WTC11 (cell line): ENCODE data around the gene CLPTM1L. TPM values are rescaled to one million over a fixed set of nuclear protein-coding genes. Genes with fewer than 3 reads are reported as not detected.
"Not testable (repeated sequence)": the region's sequence is repeated elsewhere in the genome, so short reads cannot be mapped to it uniquely, and the experiment has no call there.

Source experiments
- ATAC-seq: fragments of 200-7000 bp; cut with Tn5 transposase; 2 replicates; pipeline ENCODE4 v1.10.0; 2021; ENCODE audit warnings: mild to moderate bottlenecking, moderate library complexity
- CTCF ChIA-PET: fragments of 300-600 bp; sonication (Branson Sonifier 250); formaldehyde crosslinking; loops from one replicate; lab custom pipeline; 2021; ENCODE audit warnings: antibody characterized with exemption; lab: Charles Lee
- POLR2A ChIA-PET: fragments of 350-600 bp; sonication (Branson Sonifier 250); formaldehyde crosslinking; loops from one replicate; lab custom pipeline; 2021; ENCODE audit warnings: antibody characterized with exemption; lab: Charles Lee
- DNase-seq: peaks from one replicate; pipeline ENCODE4 v3.0.0; 2021; ENCODE audit warnings: low spot score
- H3K27ac Mint-ChIP-seq: 2 replicates; pipeline ENCODE4 v1.8.0; 2021; ENCODE audit warnings: mixed read lengths
- H3K27me3 Mint-ChIP-seq: 2 replicates; pipeline ENCODE4 v1.8.0; 2021; ENCODE audit warnings: low read depth, mild to moderate bottlenecking, moderate library complexity, mixed read lengths
- H3K36me3 Mint-ChIP-seq: 2 replicates; pipeline ENCODE4 v1.8.0; 2021; ENCODE audit warnings: mixed read lengths
- H3K4me1 Mint-ChIP-seq: 2 replicates; pipeline ENCODE4 v1.8.0; 2022; ENCODE audit warnings: mixed read lengths
- H3K4me3 Mint-ChIP-seq: 2 replicates; pipeline ENCODE4 v1.8.0; 2021; ENCODE audit warnings: mild to moderate bottlenecking, moderate library complexity, mixed read lengths
- H3K9me3 Mint-ChIP-seq: 2 replicates; pipeline ENCODE4 v1.8.0; 2021; ENCODE audit warnings: mixed read lengths
- EMX1 ChIP-seq: fragments of 250-450 bp; sonication (Bioruptor Pico); IDR thresholded peaks from 2 replicates; pipeline ENCODE4 v1.8.0; 2021; ENCODE audit warnings: mild to moderate bottlenecking
- GRHL2 ChIP-seq: fragments of 250-450 bp; sonication (Bioruptor Pico); IDR thresholded peaks from 2 replicates; pipeline ENCODE4 v1.8.0; 2022; ENCODE audit warnings: mild to moderate bottlenecking, moderate library complexity; ENCODE audit not compliant: insufficient replicate concordance, severe bottlenecking
- GTF2I ChIP-seq: fragments of 250-450 bp; sonication (Bioruptor Pico); conservative IDR thresholded peaks from 2 replicates; pipeline ENCODE4 v1.4.0; 2021; ENCODE audit warnings: mild to moderate bottlenecking
- NFATC4 ChIP-seq: fragments of 250-450 bp; sonication (Bioruptor Pico); IDR thresholded peaks from 2 replicates; pipeline ENCODE4 v1.9.0; 2021; ENCODE audit warnings: mild to moderate bottlenecking
- NFYB ChIP-seq: sonication (generic); formaldehyde crosslinking; conservative IDR thresholded peaks from 2 replicates; pipeline ENCODE4 v1.8.0; 2022; ENCODE audit warnings: low read depth, missing genetic modification reagents
- NR2C2 ChIP-seq: sonication (generic); formaldehyde crosslinking; IDR thresholded peaks from 2 replicates; pipeline ENCODE4 v1.8.0; 2022; ENCODE audit warnings: mild to moderate bottlenecking, missing genetic modification reagents
- RELA ChIP-seq: sonication (generic); formaldehyde crosslinking; IDR thresholded peaks from 2 replicates; pipeline ENCODE4 v1.8.1; 2022; ENCODE audit warnings: missing genetic modification reagents, mild to moderate bottlenecking, borderline replicate concordance
- SP1 ChIP-seq: sonication (generic); formaldehyde crosslinking; conservative IDR thresholded peaks from 2 replicates; pipeline ENCODE4 v1.8.1; 2022; ENCODE audit warnings: missing genetic modification reagents
- ZNF263 ChIP-seq: sonication (generic); formaldehyde crosslinking; IDR thresholded peaks from 2 replicates; pipeline ENCODE4 v1.8.1; 2022; ENCODE audit warnings: low read depth, mild to moderate bottlenecking, moderate library complexity, missing genetic modification reagents
- ZNF423 ChIP-seq: fragments of 250-450 bp; sonication (Bioruptor Pico); IDR thresholded peaks from 2 replicates; pipeline ENCODE4 v2.1.2; 2022; ENCODE audit warnings: mild to moderate bottlenecking, moderate library complexity
- total RNA-seq: library from RNA; stranded (reverse); gene quantifications from 3 replicates; pipeline ENCODE4 v1.2.3, GENCODE V29; 2021
- TF ChIP-seq, protein P1 (sequence below): fragments of 250-450 bp; sonication (Bioruptor Pico); IDR thresholded peaks from 2 replicates; pipeline ENCODE4 v1.9.0; 2021; ENCODE audit warnings: mild to moderate bottlenecking
- TF ChIP-seq, protein P2 (sequence below): sonication (generic); formaldehyde crosslinking; IDR thresholded peaks from 2 replicates; pipeline ENCODE4 v1.8.0; 2022; ENCODE audit warnings: mild to moderate bottlenecking, missing genetic modification reagents
- TF ChIP-seq, protein P3 (sequence below): fragments of 200-600 bp; IDR thresholded peaks from 2 replicates; pipeline ENCODE4 v1.8.0; 2022; ENCODE audit warnings: antibody characterized with exemption
- TF ChIP-seq, protein P4 (sequence below): fragments of 250-450 bp; sonication (Bioruptor Pico); IDR thresholded peaks from 2 replicates; pipeline ENCODE4 v2.1.2; 2022; ENCODE audit warnings: mild to moderate bottlenecking, moderate library complexity
- TF ChIP-seq, protein P5 (sequence below): sonication (generic); formaldehyde crosslinking; conservative IDR thresholded peaks from 2 replicates; pipeline ENCODE4 v1.8.1; 2023; ENCODE audit warnings: mild to moderate bottlenecking, low read depth, missing genetic modification reagents, moderate library complexity
- TF ChIP-seq, protein P6 (sequence below): sonication (generic); formaldehyde crosslinking; IDR thresholded peaks from 2 replicates; pipeline ENCODE4 v1.8.1; 2022; ENCODE audit warnings: mild to moderate bottlenecking, missing genetic modification reagents, moderate library complexity, borderline replicate concordance
- TF ChIP-seq, protein P7 (sequence below): sonication (generic); formaldehyde crosslinking; IDR thresholded peaks from 2 replicates; pipeline ENCODE4 v1.8.0; 2023; ENCODE audit warnings: missing genetic modification reagents
- TF ChIP-seq, protein P8 (sequence below): fragments of 250-450 bp; sonication (Bioruptor Pico); IDR thresholded peaks from 2 replicates; pipeline ENCODE4 v1.9.0; 2021; ENCODE audit warnings: moderate library complexity, mild to moderate bottlenecking, inconsistent platforms, borderline replicate concordance

Gene CLPTM1L
- total RNA-seq, 1 experiment from 2014 or later = 92.8 TPM

DNA sequence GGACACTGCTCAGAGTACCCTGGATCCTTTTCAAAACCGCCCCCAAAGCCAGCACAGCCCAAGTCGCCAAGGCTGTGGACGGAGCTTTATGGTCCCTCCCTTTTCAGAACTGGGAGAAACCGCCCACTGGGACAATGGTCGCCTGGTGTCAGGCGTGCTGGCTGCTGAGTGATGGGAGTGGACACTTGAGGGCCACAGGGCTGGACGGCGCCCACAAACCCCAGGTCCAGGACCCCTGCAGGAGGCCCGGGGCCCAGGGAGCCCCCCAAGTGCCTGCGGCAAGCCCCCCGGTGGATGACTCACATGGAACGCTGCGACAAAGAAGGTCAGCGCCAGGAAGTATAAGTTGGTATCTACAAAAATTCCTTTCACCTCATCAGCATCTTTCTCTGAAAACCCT is 10.9 kb downstream of the CLPTM1L start:
- TF ChIP-seq, protein P1, sequence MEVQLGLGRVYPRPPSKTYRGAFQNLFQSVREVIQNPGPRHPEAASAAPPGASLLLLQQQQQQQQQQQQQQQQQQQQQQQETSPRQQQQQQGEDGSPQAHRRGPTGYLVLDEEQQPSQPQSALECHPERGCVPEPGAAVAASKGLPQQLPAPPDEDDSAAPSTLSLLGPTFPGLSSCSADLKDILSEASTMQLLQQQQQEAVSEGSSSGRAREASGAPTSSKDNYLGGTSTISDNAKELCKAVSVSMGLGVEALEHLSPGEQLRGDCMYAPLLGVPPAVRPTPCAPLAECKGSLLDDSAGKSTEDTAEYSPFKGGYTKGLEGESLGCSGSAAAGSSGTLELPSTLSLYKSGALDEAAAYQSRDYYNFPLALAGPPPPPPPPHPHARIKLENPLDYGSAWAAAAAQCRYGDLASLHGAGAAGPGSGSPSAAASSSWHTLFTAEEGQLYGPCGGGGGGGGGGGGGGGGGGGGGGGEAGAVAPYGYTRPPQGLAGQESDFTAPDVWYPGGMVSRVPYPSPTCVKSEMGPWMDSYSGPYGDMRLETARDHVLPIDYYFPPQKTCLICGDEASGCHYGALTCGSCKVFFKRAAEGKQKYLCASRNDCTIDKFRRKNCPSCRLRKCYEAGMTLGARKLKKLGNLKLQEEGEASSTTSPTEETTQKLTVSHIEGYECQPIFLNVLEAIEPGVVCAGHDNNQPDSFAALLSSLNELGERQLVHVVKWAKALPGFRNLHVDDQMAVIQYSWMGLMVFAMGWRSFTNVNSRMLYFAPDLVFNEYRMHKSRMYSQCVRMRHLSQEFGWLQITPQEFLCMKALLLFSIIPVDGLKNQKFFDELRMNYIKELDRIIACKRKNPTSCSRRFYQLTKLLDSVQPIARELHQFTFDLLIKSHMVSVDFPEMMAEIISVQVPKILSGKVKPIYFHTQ (CRISPR knock-in tag) = no peak
- TF ChIP-seq ZNF263 (CRISPR knock-in tag) (no peak), GTF2I (CRISPR knock-in tag) (no peak)
- peaks cover 67% of the 10 kb centered on the region for H3K36me3 Mint-ChIP-seq
- CTCF ChIA-PET = interaction anchor here (0.6 kb wide), 1 partner anchor 104 kb away, joined by 3 read pairs; no protein-coding TSS in a partner anchor
- POLR2A ChIA-PET = no interaction called here
- DNase-seq (no peak), ATAC-seq (no peak)
- H3K27me3 Mint-ChIP-seq = no peaks in the 10 kb centered on the region
- H3K4me1 Mint-ChIP-seq = no peaks in the 10 kb centered on the region
- no peaks in the 10 kb centered on the region for H3K9me3 Mint-ChIP-seq
- no peak overlapping the region for H3K27ac Mint-ChIP-seq
- no peak overlapping the region for H3K4me3 Mint-ChIP-seq

DNA sequence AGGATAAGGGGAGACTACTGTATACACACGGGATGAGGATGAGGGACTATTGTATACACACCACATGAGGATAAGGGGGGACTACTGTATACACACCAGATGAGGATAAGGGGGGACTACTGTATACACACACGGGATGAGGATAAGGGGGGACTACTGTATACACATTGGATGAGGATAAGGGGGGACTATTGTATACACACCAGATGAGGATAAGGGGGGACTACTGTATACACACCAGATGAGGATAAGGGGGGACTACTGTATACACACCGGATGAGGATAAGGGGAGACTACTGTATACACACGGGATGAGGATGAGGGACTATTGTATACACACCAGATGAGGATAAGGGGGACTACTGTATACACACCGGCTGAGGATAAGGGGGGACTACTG is 11.6 kb downstream of the CLPTM1L start:
- H3K4me1 Mint-ChIP-seq, ATAC-seq, H3K4me3 Mint-ChIP-seq, POLR2A ChIA-PET, CTCF ChIA-PET, DNase-seq, H3K9me3 Mint-ChIP-seq, H3K27ac Mint-ChIP-seq, H3K27me3 Mint-ChIP-seq: not testable (repeated sequence)
- H3K36me3 Mint-ChIP-seq = peaks cover 71% of the 10 kb centered on the region

DNA sequence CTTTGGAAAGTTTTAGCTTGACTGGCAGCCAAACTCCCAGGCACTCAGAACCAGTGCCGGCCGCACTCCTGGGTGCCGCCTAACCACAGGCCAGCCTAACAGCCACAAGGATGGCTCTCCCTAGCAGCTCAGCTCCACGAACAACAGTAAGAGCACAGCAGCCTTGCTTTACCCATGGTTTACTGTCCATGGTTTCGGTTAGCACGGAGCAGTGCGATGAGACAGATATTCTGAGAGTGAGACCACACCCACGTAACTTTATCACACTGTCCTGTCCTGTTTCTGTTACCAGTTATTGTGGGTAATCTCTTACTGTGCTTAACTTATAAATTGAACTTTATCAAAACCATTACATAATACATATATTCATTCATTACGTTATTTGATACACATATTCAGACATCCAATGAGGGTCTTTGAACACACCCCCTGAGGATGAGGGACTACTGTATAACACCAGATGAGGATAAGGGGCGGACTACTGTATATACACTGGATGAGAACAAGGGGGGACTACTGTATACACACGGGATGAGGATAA is 12.4 kb downstream of the CLPTM1L start:
- no peak overlapping the region for H3K4me3 Mint-ChIP-seq
- H3K27me3 Mint-ChIP-seq = no peaks in the 10 kb centered on the region
- DNase-seq (no peak), ATAC-seq (peak; percentile 38; the same call in 1 of the 2 replicates)
- H3K9me3 Mint-ChIP-seq = peaks cover 9% of the 10 kb centered on the region
- peaks cover 4% of the 10 kb centered on the region; the same call in 1 of the 2 replicates for H3K4me1 Mint-ChIP-seq
- ChIA-PET CTCF (no interaction called here), POLR2A (no interaction called here)
- no peak overlapping the region for H3K27ac Mint-ChIP-seq
- H3K36me3 Mint-ChIP-seq = peaks cover 69% of the 10 kb centered on the region
- TF ChIP-seq SP1 (CRISPR knock-in tag) (no peak), NFYB (no peak), NFATC4 (CRISPR knock-in tag) (no peak), GRHL2 (CRISPR knock-in tag) (no peak), EMX1 (CRISPR knock-in tag) (no peak), NR2C2 (no peak), ZNF423 (CRISPR knock-in tag) (no peak), RELA (CRISPR knock-in tag) (no peak)
- TF ChIP-seq, protein P2, sequence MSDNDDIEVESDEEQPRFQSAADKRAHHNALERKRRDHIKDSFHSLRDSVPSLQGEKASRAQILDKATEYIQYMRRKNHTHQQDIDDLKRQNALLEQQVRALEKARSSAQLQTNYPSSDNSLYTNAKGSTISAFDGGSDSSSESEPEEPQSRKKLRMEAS = no peak
- TF ChIP-seq, protein P3, sequence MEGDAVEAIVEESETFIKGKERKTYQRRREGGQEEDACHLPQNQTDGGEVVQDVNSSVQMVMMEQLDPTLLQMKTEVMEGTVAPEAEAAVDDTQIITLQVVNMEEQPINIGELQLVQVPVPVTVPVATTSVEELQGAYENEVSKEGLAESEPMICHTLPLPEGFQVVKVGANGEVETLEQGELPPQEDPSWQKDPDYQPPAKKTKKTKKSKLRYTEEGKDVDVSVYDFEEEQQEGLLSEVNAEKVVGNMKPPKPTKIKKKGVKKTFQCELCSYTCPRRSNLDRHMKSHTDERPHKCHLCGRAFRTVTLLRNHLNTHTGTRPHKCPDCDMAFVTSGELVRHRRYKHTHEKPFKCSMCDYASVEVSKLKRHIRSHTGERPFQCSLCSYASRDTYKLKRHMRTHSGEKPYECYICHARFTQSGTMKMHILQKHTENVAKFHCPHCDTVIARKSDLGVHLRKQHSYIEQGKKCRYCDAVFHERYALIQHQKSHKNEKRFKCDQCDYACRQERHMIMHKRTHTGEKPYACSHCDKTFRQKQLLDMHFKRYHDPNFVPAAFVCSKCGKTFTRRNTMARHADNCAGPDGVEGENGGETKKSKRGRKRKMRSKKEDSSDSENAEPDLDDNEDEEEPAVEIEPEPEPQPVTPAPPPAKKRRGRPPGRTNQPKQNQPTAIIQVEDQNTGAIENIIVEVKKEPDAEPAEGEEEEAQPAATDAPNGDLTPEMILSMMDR = no peak
- TF ChIP-seq, protein P4, sequence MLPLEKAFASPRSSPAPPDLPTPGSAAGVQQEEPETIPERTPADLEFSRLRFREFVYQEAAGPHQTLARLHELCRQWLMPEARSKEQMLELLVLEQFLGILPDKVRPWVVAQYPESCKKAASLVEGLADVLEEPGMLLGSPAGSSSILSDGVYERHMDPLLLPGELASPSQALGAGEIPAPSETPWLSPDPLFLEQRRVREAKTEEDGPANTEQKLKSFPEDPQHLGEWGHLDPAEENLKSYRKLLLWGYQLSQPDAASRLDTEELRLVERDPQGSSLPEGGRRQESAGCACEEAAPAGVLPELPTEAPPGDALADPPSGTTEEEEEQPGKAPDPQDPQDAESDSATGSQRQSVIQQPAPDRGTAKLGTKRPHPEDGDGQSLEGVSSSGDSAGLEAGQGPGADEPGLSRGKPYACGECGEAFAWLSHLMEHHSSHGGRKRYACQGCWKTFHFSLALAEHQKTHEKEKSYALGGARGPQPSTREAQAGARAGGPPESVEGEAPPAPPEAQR = no peak
- TF ChIP-seq, protein P5, sequence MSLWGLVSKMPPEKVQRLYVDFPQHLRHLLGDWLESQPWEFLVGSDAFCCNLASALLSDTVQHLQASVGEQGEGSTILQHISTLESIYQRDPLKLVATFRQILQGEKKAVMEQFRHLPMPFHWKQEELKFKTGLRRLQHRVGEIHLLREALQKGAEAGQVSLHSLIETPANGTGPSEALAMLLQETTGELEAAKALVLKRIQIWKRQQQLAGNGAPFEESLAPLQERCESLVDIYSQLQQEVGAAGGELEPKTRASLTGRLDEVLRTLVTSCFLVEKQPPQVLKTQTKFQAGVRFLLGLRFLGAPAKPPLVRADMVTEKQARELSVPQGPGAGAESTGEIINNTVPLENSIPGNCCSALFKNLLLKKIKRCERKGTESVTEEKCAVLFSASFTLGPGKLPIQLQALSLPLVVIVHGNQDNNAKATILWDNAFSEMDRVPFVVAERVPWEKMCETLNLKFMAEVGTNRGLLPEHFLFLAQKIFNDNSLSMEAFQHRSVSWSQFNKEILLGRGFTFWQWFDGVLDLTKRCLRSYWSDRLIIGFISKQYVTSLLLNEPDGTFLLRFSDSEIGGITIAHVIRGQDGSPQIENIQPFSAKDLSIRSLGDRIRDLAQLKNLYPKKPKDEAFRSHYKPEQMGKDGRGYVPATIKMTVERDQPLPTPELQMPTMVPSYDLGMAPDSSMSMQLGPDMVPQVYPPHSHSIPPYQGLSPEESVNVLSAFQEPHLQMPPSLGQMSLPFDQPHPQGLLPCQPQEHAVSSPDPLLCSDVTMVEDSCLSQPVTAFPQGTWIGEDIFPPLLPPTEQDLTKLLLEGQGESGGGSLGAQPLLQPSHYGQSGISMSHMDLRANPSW (CRISPR knock-in tag) = no peak
- TF ChIP-seq, protein P6, sequence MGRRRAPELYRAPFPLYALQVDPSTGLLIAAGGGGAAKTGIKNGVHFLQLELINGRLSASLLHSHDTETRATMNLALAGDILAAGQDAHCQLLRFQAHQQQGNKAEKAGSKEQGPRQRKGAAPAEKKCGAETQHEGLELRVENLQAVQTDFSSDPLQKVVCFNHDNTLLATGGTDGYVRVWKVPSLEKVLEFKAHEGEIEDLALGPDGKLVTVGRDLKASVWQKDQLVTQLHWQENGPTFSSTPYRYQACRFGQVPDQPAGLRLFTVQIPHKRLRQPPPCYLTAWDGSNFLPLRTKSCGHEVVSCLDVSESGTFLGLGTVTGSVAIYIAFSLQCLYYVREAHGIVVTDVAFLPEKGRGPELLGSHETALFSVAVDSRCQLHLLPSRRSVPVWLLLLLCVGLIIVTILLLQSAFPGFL (CRISPR knock-in tag) = no peak
- TF ChIP-seq, protein P7, sequence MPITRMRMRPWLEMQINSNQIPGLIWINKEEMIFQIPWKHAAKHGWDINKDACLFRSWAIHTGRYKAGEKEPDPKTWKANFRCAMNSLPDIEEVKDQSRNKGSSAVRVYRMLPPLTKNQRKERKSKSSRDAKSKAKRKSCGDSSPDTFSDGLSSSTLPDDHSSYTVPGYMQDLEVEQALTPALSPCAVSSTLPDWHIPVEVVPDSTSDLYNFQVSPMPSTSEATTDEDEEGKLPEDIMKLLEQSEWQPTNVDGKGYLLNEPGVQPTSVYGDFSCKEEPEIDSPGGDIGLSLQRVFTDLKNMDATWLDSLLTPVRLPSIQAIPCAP (CRISPR knock-in tag) = no peak
- TF ChIP-seq, protein P8, sequence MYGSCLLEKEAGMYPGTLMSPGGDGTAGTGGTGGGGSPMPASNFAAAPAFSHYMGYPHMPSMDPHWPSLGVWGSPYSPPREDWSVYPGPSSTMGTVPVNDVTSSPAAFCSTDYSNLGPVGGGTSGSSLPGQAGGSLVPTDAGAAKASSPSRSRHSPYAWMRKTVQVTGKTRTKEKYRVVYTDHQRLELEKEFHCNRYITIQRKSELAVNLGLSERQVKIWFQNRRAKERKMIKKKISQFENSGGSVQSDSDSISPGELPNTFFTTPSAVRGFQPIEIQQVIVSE (CRISPR knock-in tag) = no peak
